ENCODE data around the gene CEP57L1.

DNA sequence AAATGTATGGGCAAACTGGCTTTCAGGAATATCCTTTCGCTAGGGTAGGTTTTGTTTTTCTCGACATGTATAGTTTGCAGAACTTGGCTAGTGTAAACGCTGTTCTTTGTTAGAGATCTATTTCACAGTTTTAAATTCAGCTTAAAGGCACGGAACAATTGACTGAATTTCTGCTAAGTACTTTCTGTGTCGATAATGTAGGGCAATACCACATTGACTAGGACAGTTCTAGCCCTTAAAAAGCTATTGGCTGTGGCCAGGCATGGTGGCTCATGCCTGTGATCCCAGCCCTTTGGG is 92.8 kb downstream of the CEP57L1 start:
- TF ChIP-seq, protein P1, sequence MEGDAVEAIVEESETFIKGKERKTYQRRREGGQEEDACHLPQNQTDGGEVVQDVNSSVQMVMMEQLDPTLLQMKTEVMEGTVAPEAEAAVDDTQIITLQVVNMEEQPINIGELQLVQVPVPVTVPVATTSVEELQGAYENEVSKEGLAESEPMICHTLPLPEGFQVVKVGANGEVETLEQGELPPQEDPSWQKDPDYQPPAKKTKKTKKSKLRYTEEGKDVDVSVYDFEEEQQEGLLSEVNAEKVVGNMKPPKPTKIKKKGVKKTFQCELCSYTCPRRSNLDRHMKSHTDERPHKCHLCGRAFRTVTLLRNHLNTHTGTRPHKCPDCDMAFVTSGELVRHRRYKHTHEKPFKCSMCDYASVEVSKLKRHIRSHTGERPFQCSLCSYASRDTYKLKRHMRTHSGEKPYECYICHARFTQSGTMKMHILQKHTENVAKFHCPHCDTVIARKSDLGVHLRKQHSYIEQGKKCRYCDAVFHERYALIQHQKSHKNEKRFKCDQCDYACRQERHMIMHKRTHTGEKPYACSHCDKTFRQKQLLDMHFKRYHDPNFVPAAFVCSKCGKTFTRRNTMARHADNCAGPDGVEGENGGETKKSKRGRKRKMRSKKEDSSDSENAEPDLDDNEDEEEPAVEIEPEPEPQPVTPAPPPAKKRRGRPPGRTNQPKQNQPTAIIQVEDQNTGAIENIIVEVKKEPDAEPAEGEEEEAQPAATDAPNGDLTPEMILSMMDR (IDR thresholded peaks at IDR 0.05): no peak
- no peak for TF ChIP-seq POLR2A (IDR thresholded peaks at IDR 0.05)

Measured in lower leg skin (tissue), 3 donors.